Bronchial epithelial cell (primary cell): ENCODE data around the gene CCNL1. TPM values are rescaled to one million over a fixed set of nuclear protein-coding genes. Genes with fewer than 3 reads are reported as not detected.

Experiments used
- DNase-seq: peaks from one replicate; pipeline ENCODE4 v3.0.0-alpha.2; 2010; ENCODE audit warnings: low read depth
- FAIRE-seq: peaks from 2 replicates; lab custom pipeline; 2011; peaks lifted over from hg19 to GRCh38; lab: Jason Lieb, UNC
- H3K27me3 ChIP-seq: 2 replicates; pipeline ENCODE4 v1.5.1; 2011; ENCODE audit warnings: low read length; ENCODE audit not compliant: control insufficient read depth, insufficient read depth
- H3K36me3 ChIP-seq: 2 replicates; pipeline ENCODE4 v1.5.1; 2011; ENCODE audit warnings: low read length; ENCODE audit not compliant: control insufficient read depth, insufficient read depth
- H3K4me3 ChIP-seq: 2 replicates; pipeline ENCODE4 v1.5.1; 2011; ENCODE audit warnings: mild to moderate bottlenecking, low read depth, low read length, control low read depth
- CTCF ChIP-seq: IDR thresholded peaks from 2 replicates; pipeline ENCODE4 v1.5.1; 2011; ENCODE audit warnings: mild to moderate bottlenecking, moderate library complexity, low read length, control low read depth, inconsistent platforms; ENCODE audit not compliant: insufficient read depth, severe bottlenecking
- total RNA-seq: library from RNA; depleted of rRNA; stranded (reverse); fragments of >200 nt; gene quantifications from 2 replicates; pipeline ENCODE4 v1.2.1, GENCODE V29; 2014

CCNL1 gene
- total RNA-seq, 1 donor from 2014 or later: 107 TPM

GRCh38 chr3:157131861-157132260 is 28.1 kb downstream of the CCNL1 start:
- Histone ChIP-seq H3K4me3 (no peak overlapping the region), H3K36me3 (no peaks in the 10 kb centered on the region), H3K27me3 (no peaks in the 10 kb centered on the region)
- DNase-seq (peak; percentile 91), FAIRE-seq (no peak)
- no peak for TF ChIP-seq CTCF

GRCh38 chr3:157130467-157131251 is 29.3 kb downstream of the CCNL1 start:
- H3K4me3 ChIP-seq: no peak overlapping the region
- DNase-seq (peak; percentile 61), FAIRE-seq (no peak)
- TF ChIP-seq CTCF: peak; percentile 57
- H3K36me3 ChIP-seq: no peaks in the 10 kb centered on the region
- H3K27me3 ChIP-seq: no peaks in the 10 kb centered on the region

- FAIRE-seq (no peak), DNase-seq (peak; percentile 65)
- TF ChIP-seq CTCF: no peak
- H3K4me3 ChIP-seq: no peak overlapping the region
- no peaks in the 10 kb centered on the region for H3K27me3 ChIP-seq
- H3K36me3 ChIP-seq: no peaks in the 10 kb centered on the region
Measured at GRCh38 chr3:157129803-157130466, 30.0 kb downstream of the CCNL1 start.

GRCh38 chr3:157128771-157129681 is 30.9 kb downstream of the CCNL1 start:
- Histone ChIP-seq H3K36me3 (no peaks in the 10 kb centered on the region), H3K27me3 (no peaks in the 10 kb centered on the region), H3K4me3 (no peak overlapping the region)
- DNase-seq (peak; percentile 64), FAIRE-seq (no peak)
- no peak for TF ChIP-seq CTCF

GRCh38 chr3:157127831-157128767 is 31.8 kb downstream of the CCNL1 start:
- no peak for TF ChIP-seq CTCF
- Histone ChIP-seq H3K4me3 (no peak overlapping the region), H3K36me3 (no peaks in the 10 kb centered on the region), H3K27me3 (no peaks in the 10 kb centered on the region)
- FAIRE-seq (no peak), DNase-seq (peak; percentile 94)
